Thymus (tissue), 11 donors: ENCODE results near the gene ABLIM2. TPM values are rescaled to one million over a fixed set of nuclear protein-coding genes. Genes with fewer than 3 reads are reported as not detected.
"Not testable (repeated sequence)": the region's sequence is repeated elsewhere in the genome, so short reads cannot be mapped to it uniquely, and the experiment has no call there.

Experiments
- DNase-seq, 9 donors: peaks; one replicate each; pipeline ENCODE4 v3.0.0-alpha.2; 2013; ENCODE audit warnings: low spot score in 9 of 9, low read depth in 6 of 9, missing footprints in 1 of 9
- H3K27ac ChIP-seq, 2 donors: one replicate each; pipeline ENCODE4 v1.5.1; 2013; ENCODE audit warnings: control low read depth in 1 of 2, low read depth in 1 of 2, low read length in 1 of 2, mild to moderate bottlenecking in 1 of 2, moderate library complexity in 1 of 2
- H3K27me3 ChIP-seq, 2 donors: one replicate each; pipeline ENCODE4 v1.5.1; 2013; ENCODE audit warnings: low read length in 1 of 2; ENCODE audit not compliant: control insufficient read depth in 2 of 2, insufficient read depth in 1 of 2
- H3K36me3 ChIP-seq, 2 donors: one replicate each; pipeline ENCODE4 v1.5.1; 2013; ENCODE audit warnings: low read length in 1 of 2, mild to moderate bottlenecking in 1 of 2, moderate library complexity in 1 of 2; ENCODE audit not compliant: control insufficient read depth in 2 of 2, insufficient read depth in 2 of 2
- H3K4me1 ChIP-seq, 2 donors: one replicate each; pipeline ENCODE4 v1.5.1; 2013; ENCODE audit warnings: low read length in 2 of 2; ENCODE audit not compliant: control insufficient read depth in 2 of 2, insufficient read depth in 2 of 2
- H3K4me3 ChIP-seq, 2 donors: one replicate each; pipeline ENCODE4 v1.5.1; 2013; ENCODE audit warnings: low read length in 2 of 2, control low read depth in 1 of 2, mild to moderate bottlenecking in 1 of 2
- H3K9me3 ChIP-seq, 2 donors: one replicate each; pipeline ENCODE4 v1.5.1; 2013; ENCODE audit warnings: low read length in 1 of 2, mild to moderate bottlenecking in 1 of 2; ENCODE audit not compliant: control insufficient read depth in 2 of 2, insufficient read depth in 1 of 2
- WGBS: extraction: QIAGEN DNeasy Blood & Tissue Kit; methylation state at CpG from one replicate; pipeline ENCODE4 v1.1.7; 2013; 5-methylcytosine and 5-hydroxymethylcytosine counted together
- polyA plus RNA-seq: library from polyadenylated mRNA; stranded (reverse); fragments of 200-250 nt; gene quantifications from one replicate; pipeline ENCODE4 v1.2.3, GENCODE V29; 2013
- total RNA-seq: library from RNA; stranded (reverse); fragments of 120-200 nt; gene quantifications from one replicate; pipeline ENCODE4 v1.2.4, GENCODE V29; 2013
- donor health status: healthy.

Gene ABLIM2
- total and polyA plus RNA-seq, 2 donors, result 1.0 to 7.4 TPM

DNA sequence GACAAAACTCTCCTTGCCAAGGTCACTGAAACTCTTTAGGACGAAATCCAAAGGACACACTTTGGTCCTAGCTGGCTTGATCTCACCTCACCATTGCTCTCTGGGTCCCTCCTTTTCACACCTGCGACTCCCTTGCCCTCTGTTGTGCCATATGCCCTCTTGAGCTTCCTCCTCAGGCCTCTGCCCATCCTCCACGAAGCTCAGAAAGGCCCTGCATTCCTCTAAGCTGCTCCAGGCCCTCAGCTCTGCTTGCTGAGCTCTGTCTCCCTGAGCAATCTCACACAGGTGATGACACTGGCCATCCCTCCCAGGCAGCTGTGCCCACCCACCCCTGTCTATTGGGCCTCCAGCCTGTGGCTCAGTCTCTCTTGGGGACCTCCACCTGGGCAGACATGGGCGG, 208.9 kb downstream of the ABLIM2 start:
- no peaks in the 10 kb centered on the region for H3K36me3 ChIP-seq
- H3K4me3 ChIP-seq, result no peak overlapping the region
- WGBS, result 73% methylated on average over 4 of the region's 4 CpGs
- DNase-seq, result no peak
- no peak overlapping the region for H3K27ac ChIP-seq
- no peaks in the 10 kb centered on the region for H3K9me3 ChIP-seq
- H3K4me1 ChIP-seq, result no peaks in the 10 kb centered on the region
- peaks cover 0 to 9% of the 10 kb centered on the region in 2 donors for H3K27me3 ChIP-seq

GRCh38 chr4:7947927-7948326, 210.7 kb downstream of the ABLIM2 start:
- DNase-seq, result no peak
- 61% methylated on average over 4 of the region's 4 CpGs for WGBS
- Histone ChIP-seq H3K27me3 (peaks cover 2 to 9% of the 10 kb centered on the region in 2 donors), H3K4me3 (no peak overlapping the region), H3K36me3 (no peaks in the 10 kb centered on the region), H3K4me1 (no peaks in the 10 kb centered on the region), H3K9me3 (no peaks in the 10 kb centered on the region), H3K27ac (no peak overlapping the region)

- no peak for DNase-seq
- no peaks in the 10 kb centered on the region for H3K4me1 ChIP-seq
- 94% methylated on average over 14 of the region's 14 CpGs for WGBS
- no peak overlapping the region for H3K27ac ChIP-seq
- H3K27me3 ChIP-seq, result peaks cover 2 to 22% of the 10 kb centered on the region in 2 donors
- no peaks in the 10 kb centered on the region for H3K9me3 ChIP-seq
- H3K36me3 ChIP-seq, result no peaks in the 10 kb centered on the region
- no peak overlapping the region for H3K4me3 ChIP-seq
Measured at GRCh38 chr4:7945709-7946380, 212.8 kb downstream of the ABLIM2 start.

DNA sequence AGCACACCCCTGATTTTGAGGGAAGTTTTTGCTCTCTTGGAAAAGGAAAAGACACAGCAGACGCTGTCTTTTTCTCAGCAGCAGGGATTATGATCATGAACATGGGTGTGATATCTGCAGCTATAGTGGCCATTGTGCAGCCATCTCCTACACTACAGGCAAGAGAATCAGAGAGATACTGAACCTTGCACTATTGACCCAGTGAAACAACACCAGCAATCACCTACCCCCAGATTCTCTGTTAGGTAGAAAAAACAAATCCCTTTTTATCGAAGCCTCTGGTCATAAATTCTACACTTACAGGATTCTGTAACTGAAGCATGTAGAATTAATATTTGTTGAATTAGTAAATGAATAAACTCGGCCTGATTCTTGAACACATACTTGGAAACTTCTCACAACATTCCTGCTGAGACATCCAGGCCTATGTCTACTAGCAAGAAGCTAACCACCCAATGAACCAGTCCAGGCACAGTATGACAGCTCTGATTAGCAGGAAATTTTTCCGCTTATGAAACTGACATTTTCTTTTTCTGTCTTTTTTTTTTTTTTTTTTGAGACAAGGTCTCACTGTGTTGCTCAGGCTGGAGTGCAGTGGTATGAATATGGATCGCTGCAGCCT, 213.9 kb downstream of the ABLIM2 start:
- no peak for DNase-seq
- no peak overlapping the region for H3K27ac ChIP-seq
- H3K36me3 ChIP-seq, result no peaks in the 10 kb centered on the region
- H3K4me3 ChIP-seq, result no peak overlapping the region
- peaks cover 3 to 4% of the 10 kb centered on the region in 2 donors for H3K9me3 ChIP-seq
- 95% methylated on average over 5 of the region's 5 CpGs for WGBS
- peaks cover 6 to 28% of the 10 kb centered on the region in 2 donors for H3K27me3 ChIP-seq
- no peaks in the 10 kb centered on the region for H3K4me1 ChIP-seq

- H3K9me3 ChIP-seq, H3K4me1 ChIP-seq, DNase-seq, H3K36me3 ChIP-seq, H3K27ac ChIP-seq, H3K4me3 ChIP-seq: not testable (repeated sequence)
- H3K27me3 ChIP-seq, result peaks cover 9 to 38% of the 10 kb centered on the region in 2 donors
- 95% methylated on average over 4 of the region's 4 CpGs for WGBS
Measured at GRCh38 chr4:7943688-7944087, 214.9 kb downstream of the ABLIM2 start.

GRCh38 chr4:7943211-7943610, 215.4 kb downstream of the ABLIM2 start:
- Histone ChIP-seq H3K27ac (no peak overlapping the region), H3K27me3 (peaks cover 12 to 42% of the 10 kb centered on the region in 2 donors), H3K4me3 (no peak overlapping the region), H3K9me3 (peaks cover 3 to 4% of the 10 kb centered on the region in 2 donors), H3K36me3 (no peaks in the 10 kb centered on the region), H3K4me1 (peaks cover 0 to 7% of the 10 kb centered on the region in 2 donors)
- no peak for DNase-seq
- WGBS, result 83% methylated on average over 8 of the region's 8 CpGs

DNA sequence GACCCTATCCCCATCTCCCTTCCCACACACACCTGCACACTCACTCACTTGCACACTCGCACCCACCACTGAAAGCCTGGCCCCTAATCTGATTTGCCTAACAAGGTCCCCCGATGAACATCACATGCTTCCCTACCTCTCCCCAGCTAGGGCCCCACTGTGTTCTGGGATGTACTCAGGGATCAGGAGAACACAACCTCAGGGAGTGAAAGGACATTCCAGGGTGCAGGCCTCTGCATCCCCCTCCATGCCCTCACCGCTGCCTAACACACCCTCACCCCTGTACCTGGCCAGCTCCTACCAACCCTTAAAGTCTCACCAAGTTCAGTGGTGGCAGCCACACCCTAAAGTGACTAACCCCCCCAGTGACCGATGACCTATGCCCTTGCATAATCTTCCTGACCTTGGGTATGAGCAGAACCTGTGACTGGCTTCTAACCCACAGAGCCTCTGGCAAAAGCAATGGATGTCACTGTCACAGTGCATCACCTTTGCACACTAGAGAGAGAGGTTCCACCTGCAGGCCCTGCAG, 216.6 kb downstream of the ABLIM2 start:
- no peak for DNase-seq
- 98% methylated on average over 4 of the region's 4 CpGs for WGBS

GRCh38 chr4:7941111-7941964, 217.3 kb downstream of the ABLIM2 start:
- peaks cover 18 to 48% of the 10 kb centered on the region in 2 donors for H3K27me3 ChIP-seq
- peaks cover 3 to 4% of the 10 kb centered on the region in 2 donors for H3K9me3 ChIP-seq
- peaks cover 0 to 7% of the 10 kb centered on the region in 2 donors for H3K4me1 ChIP-seq
- H3K27ac ChIP-seq, result no peak overlapping the region
- H3K4me3 ChIP-seq, result no peak overlapping the region
- no peaks in the 10 kb centered on the region for H3K36me3 ChIP-seq
- WGBS, result 82% methylated on average over 11 of the region's 11 CpGs
- no peak for DNase-seq

More for the DNA sequence above, 216.6 kb downstream of the ABLIM2 start:
- Histone ChIP-seq H3K4me1 (peaks cover 0 to 7% of the 10 kb centered on the region in 2 donors), H3K4me3 (no peak overlapping the region), H3K27ac (no peak overlapping the region), H3K36me3 (no peaks in the 10 kb centered on the region), H3K27me3 (peaks cover 18 to 49% of the 10 kb centered on the region in 2 donors), H3K9me3 (peaks cover 3 to 4% of the 10 kb centered on the region in 2 donors)
